Measurements from ENCODE around the gene WDR90. TPM values are rescaled to one million over a fixed set of nuclear protein-coding genes. Genes with fewer than 3 reads are reported as not detected.
A peak's percentile ranks its signal among the peaks of the same experiment; 100 is the strongest.

The WDR90 gene
- total and polyA plus RNA-seq, 2 of the 13 experiments (the other 11 are each of a cell fraction or from before 2014, with no cell fraction given): 14.9 to 28.9 TPM

DNA sequence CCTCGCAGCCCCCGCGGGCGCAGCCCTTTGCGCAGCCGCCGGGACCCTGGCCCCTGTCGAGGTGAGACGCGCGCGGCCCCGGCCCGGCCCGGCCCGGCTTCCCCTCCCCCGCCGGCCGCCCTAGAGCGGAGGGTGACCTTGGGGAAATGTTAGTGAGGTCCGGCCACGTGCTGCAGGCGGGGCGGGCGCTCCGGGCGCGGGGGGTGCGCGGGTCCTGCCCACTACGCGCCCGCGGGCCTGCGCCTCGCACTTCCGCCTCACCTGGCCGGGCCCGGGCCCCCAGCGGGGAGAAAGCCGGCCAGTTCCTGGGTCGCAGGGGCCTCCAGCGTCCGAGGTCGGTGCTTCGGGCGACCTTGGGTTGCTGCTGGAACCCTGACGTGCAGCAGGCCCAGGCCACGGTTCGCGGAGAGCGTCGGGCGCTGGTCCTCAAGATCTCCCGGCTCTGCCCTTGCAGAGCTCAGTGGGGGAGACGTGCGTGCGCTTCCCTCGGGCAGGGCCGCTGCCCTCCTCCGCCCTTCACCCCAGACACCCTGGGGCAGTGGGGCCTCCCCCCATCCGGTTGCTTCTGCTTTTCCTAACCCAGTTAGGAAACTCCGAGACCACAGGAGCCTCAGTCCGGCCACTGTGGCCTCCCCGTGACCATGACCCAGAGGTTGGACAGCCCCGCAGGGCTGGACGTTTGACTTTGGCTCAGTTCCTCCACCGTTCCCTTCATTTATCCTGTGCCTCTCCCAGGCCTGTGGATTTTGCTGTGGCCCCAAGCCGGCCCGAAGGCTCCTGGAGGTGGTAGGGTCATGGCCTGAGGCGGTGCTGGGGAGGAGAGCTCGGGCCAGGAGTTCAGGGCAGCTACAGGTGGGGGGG, 6.7 kb upstream of the WDR90 start (continued):
- TF ChIP-seq ZNF713 (CRISPR knock-in tag; IDR thresholded peaks at IDR 0.05): no peak; the same call in 1 of the 2 replicates
- TF ChIP-seq ZNF501 (CRISPR knock-in tag; IDR thresholded peaks at IDR 0.05): peak; percentile 43
- peak; percentile 24; the same call in 1 of the 2 replicates for TF ChIP-seq RAD21 (CRISPR knock-in tag; IDR thresholded peaks at IDR 0.05)
- TF ChIP-seq, protein P1, sequence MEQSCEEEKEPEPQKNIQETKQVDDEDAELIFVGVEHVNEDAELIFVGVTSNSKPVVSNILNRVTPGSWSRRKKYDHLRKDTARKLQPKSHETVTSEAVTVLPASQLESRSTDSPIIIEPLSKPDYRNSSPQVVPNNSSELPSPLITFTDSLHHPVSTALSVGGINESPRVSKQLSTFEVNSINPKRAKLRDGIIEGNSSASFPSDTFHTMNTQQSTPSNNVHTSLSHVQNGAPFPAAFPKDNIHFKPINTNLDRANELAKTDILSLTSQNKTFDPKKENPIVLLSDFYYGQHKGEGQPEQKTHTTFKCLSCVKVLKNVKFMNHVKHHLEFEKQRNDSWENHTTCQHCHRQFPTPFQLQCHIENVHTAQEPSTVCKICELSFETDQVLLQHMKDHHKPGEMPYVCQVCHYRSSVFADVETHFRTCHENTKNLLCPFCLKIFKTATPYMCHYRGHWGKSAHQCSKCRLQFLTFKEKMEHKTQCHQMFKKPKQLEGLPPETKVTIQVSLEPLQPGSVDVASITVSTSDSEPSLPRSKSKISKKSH (CRISPR knock-in tag; IDR thresholded peaks at IDR 0.05; ENCODE audit: borderline replicate concordance): peak; percentile 38; the same call in 1 of the 2 replicates
- TF ChIP-seq ZNF720 (CRISPR knock-in tag; IDR thresholded peaks at IDR 0.05): no peak
- TF ChIP-seq, protein P2, sequence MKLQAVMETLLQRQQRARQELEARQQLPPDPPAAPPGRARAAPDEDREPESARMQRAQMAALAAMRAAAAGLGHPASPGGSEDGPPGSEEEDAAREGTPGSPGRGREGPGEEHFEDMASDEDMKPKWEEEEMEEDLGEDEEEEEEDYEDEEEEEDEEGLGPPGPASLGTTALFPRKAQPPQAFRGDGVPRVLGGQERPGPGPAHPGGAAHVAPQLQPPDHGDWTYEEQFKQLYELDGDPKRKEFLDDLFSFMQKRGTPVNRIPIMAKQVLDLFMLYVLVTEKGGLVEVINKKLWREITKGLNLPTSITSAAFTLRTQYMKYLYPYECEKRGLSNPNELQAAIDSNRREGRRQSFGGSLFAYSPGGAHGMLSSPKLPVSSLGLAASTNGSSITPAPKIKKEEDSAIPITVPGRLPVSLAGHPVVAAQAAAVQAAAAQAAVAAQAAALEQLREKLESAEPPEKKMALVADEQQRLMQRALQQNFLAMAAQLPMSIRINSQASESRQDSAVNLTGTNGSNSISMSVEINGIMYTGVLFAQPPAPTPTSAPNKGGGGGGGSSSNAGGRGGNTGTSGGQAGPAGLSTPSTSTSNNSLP (IDR thresholded peaks at IDR 0.05; ENCODE audit: low read depth, low read length): no peak
- TF ChIP-seq ZFAT (CRISPR knock-in tag; conservative IDR thresholded peaks at IDR 0.05): no peak
- peak; percentile 94 for TF ChIP-seq ELF3 (CRISPR knock-in tag; IDR thresholded peaks at IDR 0.05)
- TF ChIP-seq JUNB (CRISPR knock-in tag; IDR thresholded peaks at IDR 0.05; ENCODE audit: borderline replicate concordance): no peak
- TF ChIP-seq, protein P3, sequence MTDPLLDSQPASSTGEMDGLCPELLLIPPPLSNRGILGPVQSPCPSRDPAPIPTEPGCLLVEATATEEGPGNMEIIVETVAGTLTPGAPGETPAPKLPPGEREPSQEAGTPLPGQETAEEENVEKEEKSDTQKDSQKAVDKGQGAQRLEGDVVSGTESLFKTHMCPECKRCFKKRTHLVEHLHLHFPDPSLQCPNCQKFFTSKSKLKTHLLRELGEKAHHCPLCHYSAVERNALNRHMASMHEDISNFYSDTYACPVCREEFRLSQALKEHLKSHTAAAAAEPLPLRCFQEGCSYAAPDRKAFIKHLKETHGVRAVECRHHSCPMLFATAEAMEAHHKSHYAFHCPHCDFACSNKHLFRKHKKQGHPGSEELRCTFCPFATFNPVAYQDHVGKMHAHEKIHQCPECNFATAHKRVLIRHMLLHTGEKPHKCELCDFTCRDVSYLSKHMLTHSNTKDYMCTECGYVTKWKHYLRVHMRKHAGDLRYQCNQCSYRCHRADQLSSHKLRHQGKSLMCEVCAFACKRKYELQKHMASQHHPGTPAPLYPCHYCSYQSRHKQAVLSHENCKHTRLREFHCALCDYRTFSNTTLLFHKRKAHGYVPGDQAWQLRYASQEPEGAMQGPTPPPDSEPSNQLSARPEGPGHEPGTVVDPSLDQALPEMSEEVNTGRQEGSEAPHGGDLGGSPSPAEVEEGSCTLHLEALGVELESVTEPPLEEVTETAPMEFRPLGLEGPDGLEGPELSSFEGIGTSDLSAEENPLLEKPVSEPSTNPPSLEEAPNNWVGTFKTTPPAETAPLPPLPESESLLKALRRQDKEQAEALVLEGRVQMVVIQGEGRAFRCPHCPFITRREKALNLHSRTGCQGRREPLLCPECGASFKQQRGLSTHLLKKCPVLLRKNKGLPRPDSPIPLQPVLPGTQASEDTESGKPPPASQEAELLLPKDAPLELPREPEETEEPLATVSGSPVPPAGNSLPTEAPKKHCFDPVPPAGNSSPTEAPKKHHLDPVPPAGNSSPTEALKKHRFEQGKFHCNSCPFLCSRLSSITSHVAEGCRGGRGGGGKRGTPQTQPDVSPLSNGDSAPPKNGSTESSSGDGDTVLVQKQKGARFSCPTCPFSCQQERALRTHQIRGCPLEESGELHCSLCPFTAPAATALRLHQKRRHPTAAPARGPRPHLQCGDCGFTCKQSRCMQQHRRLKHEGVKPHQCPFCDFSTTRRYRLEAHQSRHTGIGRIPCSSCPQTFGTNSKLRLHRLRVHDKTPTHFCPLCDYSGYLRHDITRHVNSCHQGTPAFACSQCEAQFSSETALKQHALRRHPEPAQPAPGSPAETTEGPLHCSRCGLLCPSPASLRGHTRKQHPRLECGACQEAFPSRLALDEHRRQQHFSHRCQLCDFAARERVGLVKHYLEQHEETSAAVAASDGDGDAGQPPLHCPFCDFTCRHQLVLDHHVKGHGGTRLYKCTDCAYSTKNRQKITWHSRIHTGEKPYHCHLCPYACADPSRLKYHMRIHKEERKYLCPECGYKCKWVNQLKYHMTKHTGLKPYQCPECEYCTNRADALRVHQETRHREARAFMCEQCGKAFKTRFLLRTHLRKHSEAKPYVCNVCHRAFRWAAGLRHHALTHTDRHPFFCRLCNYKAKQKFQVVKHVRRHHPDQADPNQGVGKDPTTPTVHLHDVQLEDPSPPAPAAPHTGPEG (CRISPR knock-in tag; IDR thresholded peaks at IDR 0.05): peak; percentile 90; the same call in 1 of the 2 replicates
- no peak for TF ChIP-seq SNAI1 (CRISPR knock-in tag; IDR thresholded peaks at IDR 0.05; ENCODE audit: borderline replicate concordance)
- no peak; the same call in 1 of the 2 replicates for TF ChIP-seq ZNF547 (CRISPR knock-in tag; IDR thresholded peaks at IDR 0.05)
- TF ChIP-seq, protein P4, sequence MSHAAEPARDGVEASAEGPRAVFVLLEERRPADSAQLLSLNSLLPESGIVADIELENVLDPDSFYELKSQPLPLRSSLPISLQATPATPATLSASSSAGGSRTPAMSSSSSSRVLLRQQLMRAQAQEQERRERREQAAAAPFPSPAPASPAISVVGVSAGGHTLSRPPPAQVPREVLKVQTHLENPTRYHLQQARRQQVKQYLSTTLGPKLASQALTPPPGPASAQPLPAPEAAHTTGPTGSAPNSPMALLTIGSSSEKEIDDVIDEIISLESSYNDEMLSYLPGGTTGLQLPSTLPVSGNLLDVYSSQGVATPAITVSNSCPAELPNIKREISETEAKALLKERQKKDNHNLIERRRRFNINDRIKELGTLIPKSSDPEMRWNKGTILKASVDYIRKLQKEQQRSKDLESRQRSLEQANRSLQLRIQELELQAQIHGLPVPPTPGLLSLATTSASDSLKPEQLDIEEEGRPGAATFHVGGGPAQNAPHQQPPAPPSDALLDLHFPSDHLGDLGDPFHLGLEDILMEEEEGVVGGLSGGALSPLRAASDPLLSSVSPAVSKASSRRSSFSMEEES (CRISPR knock-in tag; IDR thresholded peaks at IDR 0.05): peak; percentile 60; the same call in 1 of the 2 replicates
- TF ChIP-seq PHF20 (CRISPR knock-in tag; IDR thresholded peaks at IDR 0.05): peak; percentile 68
- no peak for TF ChIP-seq ZNF12 (CRISPR knock-in tag; IDR thresholded peaks at IDR 0.05)
- TF ChIP-seq ZNF264 (CRISPR knock-in tag; IDR thresholded peaks at IDR 0.05): 0 out of 2 replicates have a peak, but pooled peaks have one; percentile 30
- TF ChIP-seq NRL (CRISPR knock-in tag; IDR thresholded peaks at IDR 0.05; ENCODE audit: borderline replicate concordance): peak; percentile 74
- no peak for TF ChIP-seq CENPX (CRISPR knock-in tag; IDR thresholded peaks at IDR 0.05)
- peak; percentile 87 for TF ChIP-seq ZNF329 (CRISPR knock-in tag; IDR thresholded peaks at IDR 0.05; ENCODE audit: low read depth)
